GM18505 (cell line): ENCODE data around the gene LYPD6B.

Source experiments
- ATAC-seq: cut with Tn5 transposase; IDR thresholded peaks from one replicate; pipeline ENCODE4 v1.9.1; 2021; ENCODE audit not compliant: unreplicated experiment
- POLR2A ChIP-seq: IDR thresholded peaks from 4 replicates; pipeline ENCODE4 v1.6.1; 2011; ENCODE audit warnings: borderline replicate concordance; ENCODE audit not compliant: insufficient read depth, insufficient read length; ENCODE audit errors: extremely low read depth

Gene LYPD6B

GRCh38 chr2:149038442-149039212 is at the start of gene LYPD6B:
LYPD6B (plus strand) TSS chr2:149038699; CDS start chr2:149130949, 92,250 bp downstream.
- TF ChIP-seq POLR2A = no peak
- peak; percentile 64 for ATAC-seq

GRCh38 chr2:148989882-148990493 is 48.5 kb upstream of the LYPD6B start:
- no peak for TF ChIP-seq POLR2A
- ATAC-seq = peak; percentile 83

GRCh38 chr2:148990968-148991367 is 47.5 kb upstream of the LYPD6B start:
- no peak for TF ChIP-seq POLR2A
- no peak for ATAC-seq

- no peak for TF ChIP-seq POLR2A
- no peak for ATAC-seq
These were observed 46.1 kb upstream of the LYPD6B start for GRCh38 chr2:148992448-148992847.

- ATAC-seq = no peak
- no peak for TF ChIP-seq POLR2A
These were observed 45.1 kb upstream of the LYPD6B start for GRCh38 chr2:148993351-148993750.

GRCh38 chr2:148994341-148994740 is 44.2 kb upstream of the LYPD6B start:
- TF ChIP-seq POLR2A = no peak
- no peak for ATAC-seq

- TF ChIP-seq POLR2A = no peak
- ATAC-seq = no peak
These were observed 41.7 kb upstream of the LYPD6B start for GRCh38 chr2:148996805-148997204.

GRCh38 chr2:148998165-148998830 is 40.2 kb upstream of the LYPD6B start:
- TF ChIP-seq POLR2A = no peak
- ATAC-seq = no peak

GRCh38 chr2:148998831-148999200 is 39.7 kb upstream of the LYPD6B start:
- no peak for TF ChIP-seq POLR2A
- ATAC-seq = no peak

- no peak for TF ChIP-seq POLR2A
- ATAC-seq = no peak
These were observed 39.0 kb upstream of the LYPD6B start for GRCh38 chr2:148999451-148999921.

- no peak for ATAC-seq
- TF ChIP-seq POLR2A = no peak
These were observed 38.2 kb upstream of the LYPD6B start for GRCh38 chr2:149000158-149000938.

- TF ChIP-seq POLR2A = no peak
- no peak for ATAC-seq
These were observed 37.0 kb upstream of the LYPD6B start for GRCh38 chr2:149001496-149001895.

- no peak for TF ChIP-seq POLR2A
- no peak for ATAC-seq
These were observed 36.1 kb upstream of the LYPD6B start for GRCh38 chr2:149002378-149002890.
